Posterior vena cava (tissue), 2 donors: Measurements from ENCODE around the gene RCC1. TPM values are rescaled to one million over a fixed set of nuclear protein-coding genes. Genes with fewer than 3 reads are reported as not detected.
"Not testable (repeated sequence)": the region's sequence is repeated elsewhere in the genome, so short reads cannot be mapped to it uniquely, and the experiment has no call there.

Experiments used
- DNase-seq: peaks from one replicate; pipeline ENCODE4 v3.0.0-alpha.2; 2020; ENCODE audit warnings: low spot score
- intact Hi-C, 2 donors: fragments of 100-400 bp; cut with DNase I; formaldehyde crosslinking; loops; one replicate each; pipeline versions ENCODE4 v1.14.1 to v1.14.2; 2022 to 2023
- total RNA-seq, 2 donors: library from RNA; stranded (reverse); fragmentation: NEBNext Ultra II Directional; extraction: Animal tissue kit (Norgen Biotek cat#: 25700); gene quantifications; one replicate each; pipeline ENCODE4 v1.2.1, GENCODE V29; 2021
- donor health status: DM: yes; HTN: yes; CAD: no.
- donor health status: DM: yes; HTN: yes; CAD: no.

RCC1 gene
- total RNA-seq, 2 donors from 2014 or later, result 7.9 to 9.2 TPM

GRCh38 chr1:28535180-28535579, 29.3 kb downstream of the RCC1 start:
- DNase-seq, result no peak
- intact Hi-C loops, result no loop called here

- DNase-seq, result no peak
- intact Hi-C loops, result no loop called here
Measured at GRCh38 chr1:28537457-28538199, 31.8 kb downstream of the RCC1 start.

GRCh38 chr1:28538286-28538685, 32.4 kb downstream of the RCC1 start:
- intact Hi-C loops, result no loop called here
- DNase-seq, result no peak

- intact Hi-C loops, result no loop called here
- no peak for DNase-seq
Measured at GRCh38 chr1:28540651-28541050, 34.8 kb downstream of the RCC1 start.

GRCh38 chr1:28541414-28542015, 35.7 kb downstream of the RCC1 start:
- DNase-seq, intact Hi-C loops: not testable (repeated sequence)

- DNase-seq, result no peak
- intact Hi-C loops, result no loop called here
Measured at GRCh38 chr1:28545246-28545628, 39.4 kb downstream of the RCC1 start.

- intact Hi-C loops, result no loop called here
- no peak for DNase-seq
Measured at GRCh38 chr1:28548318-28548717, 42.5 kb downstream of the RCC1 start.

- no peak for DNase-seq
- intact Hi-C loops, result no loop called here
Measured at GRCh38 chr1:28551381-28551780, 45.5 kb downstream of the RCC1 start.

- intact Hi-C loops, result no loop called here
- peak; percentile 99 for DNase-seq
Measured at GRCh38 chr1:28552758-28553663, 47.2 kb downstream of the RCC1 start, which contains the start of gene TRNAU1AP. Gene TRNAU1AP (plus strand): TSS chr1:28553085. CDS start chr1:28553111, 26 bp downstream.

- DNase-seq, result no peak
- intact Hi-C loops, result no loop called here
Measured at GRCh38 chr1:28560886-28561285, 55.0 kb downstream of the RCC1 start.

- intact Hi-C loops, result no loop called here
- no peak for DNase-seq
Measured at GRCh38 chr1:28564310-28564709, 58.5 kb downstream of the RCC1 start.

- intact Hi-C loops, result no loop called here
- DNase-seq, result no peak
Measured at GRCh38 chr1:28565040-28565439, 59.2 kb downstream of the RCC1 start.

- intact Hi-C loops, result no loop called here
- DNase-seq, result no peak
Measured at GRCh38 chr1:28565726-28566125, 59.9 kb downstream of the RCC1 start.

- DNase-seq, result no peak
- intact Hi-C loops, result no loop called here
Measured at GRCh38 chr1:28566931-28567330, 61.1 kb downstream of the RCC1 start.

- no peak for DNase-seq
- intact Hi-C loops, result no loop called here
Measured at GRCh38 chr1:28571911-28572310, 66.1 kb downstream of the RCC1 start.

GRCh38 chr1:28572891-28573290, 67.0 kb downstream of the RCC1 start:
- intact Hi-C loops, DNase-seq: not testable (repeated sequence)

GRCh38 chr1:28573564-28573963, 67.7 kb downstream of the RCC1 start:
- DNase-seq, result no peak
- intact Hi-C loops, result no loop called here

GRCh38 chr1:28577052-28577678, 71.3 kb downstream of the RCC1 start:
- DNase-seq, result no peak

GRCh38 chr1:28577738-28578536, 72.1 kb downstream of the RCC1 start:
- DNase-seq, result no peak
- intact Hi-C loops, result no loop called here

More at GRCh38 chr1:28577052-28577678, 71.3 kb downstream of the RCC1 start:
- intact Hi-C loops, result no loop called here
